LHCN-M2 (cell line): ENCODE measurements around the gene RIPK4. TPM values are rescaled to one million over a fixed set of nuclear protein-coding genes. Genes with fewer than 3 reads are reported as not detected.
"Not testable (repeated sequence)": the region's sequence is repeated elsewhere in the genome, so short reads cannot be mapped to it uniquely, and the experiment has no call there.

Experiments
- DNase-seq: peaks from one replicate; pipeline ENCODE4 v3.0.0-alpha.2; 2012; ENCODE audit warnings: low read depth
- total RNA-seq: library from RNA; depleted of rRNA; stranded (reverse); fragments of >200 nt; gene quantifications from 2 replicates; pipeline ENCODE4 v1.2.3, GENCODE V29; 2014

RIPK4 gene
- total RNA-seq, 1 experiment from 2014 or later, result not detected

DNA sequence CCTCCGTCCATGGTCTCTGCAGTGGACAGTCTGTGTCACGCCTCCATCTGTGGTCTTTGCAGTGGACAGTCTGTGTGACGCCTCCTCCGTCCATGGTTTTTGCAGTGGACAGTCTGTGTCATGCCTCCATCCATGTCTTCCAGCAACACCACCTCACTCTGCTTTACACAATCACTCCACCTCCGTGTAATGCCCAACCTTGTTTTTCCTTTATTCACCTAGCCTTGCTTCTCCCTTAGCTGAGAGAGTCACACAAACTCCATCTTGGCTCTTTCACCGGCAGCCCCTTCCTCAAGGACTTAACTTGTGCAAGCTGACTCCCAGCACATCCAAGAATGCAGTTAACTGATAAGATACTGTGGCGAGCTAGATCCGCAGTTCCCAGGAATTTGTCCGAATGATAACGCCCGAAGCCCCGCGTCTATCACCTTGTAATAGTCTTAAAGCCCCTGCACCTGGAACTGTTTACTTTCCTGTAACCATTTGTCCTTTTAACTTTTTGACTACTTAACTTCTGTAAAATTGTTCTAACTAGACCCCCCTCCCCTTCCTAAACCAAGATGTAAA lies 52.5 kb downstream of the RIPK4 start:
- not testable (repeated sequence) for DNase-seq

GRCh38 chr21:41713495-41714281 lies 53.2 kb downstream of the RIPK4 start:
- DNase-seq, result no peak

GRCh38 chr21:41712730-41713129 lies 54.1 kb downstream of the RIPK4 start:
- no peak for DNase-seq

GRCh38 chr21:41712201-41712600 lies 54.7 kb downstream of the RIPK4 start:
- no peak for DNase-seq

DNA sequence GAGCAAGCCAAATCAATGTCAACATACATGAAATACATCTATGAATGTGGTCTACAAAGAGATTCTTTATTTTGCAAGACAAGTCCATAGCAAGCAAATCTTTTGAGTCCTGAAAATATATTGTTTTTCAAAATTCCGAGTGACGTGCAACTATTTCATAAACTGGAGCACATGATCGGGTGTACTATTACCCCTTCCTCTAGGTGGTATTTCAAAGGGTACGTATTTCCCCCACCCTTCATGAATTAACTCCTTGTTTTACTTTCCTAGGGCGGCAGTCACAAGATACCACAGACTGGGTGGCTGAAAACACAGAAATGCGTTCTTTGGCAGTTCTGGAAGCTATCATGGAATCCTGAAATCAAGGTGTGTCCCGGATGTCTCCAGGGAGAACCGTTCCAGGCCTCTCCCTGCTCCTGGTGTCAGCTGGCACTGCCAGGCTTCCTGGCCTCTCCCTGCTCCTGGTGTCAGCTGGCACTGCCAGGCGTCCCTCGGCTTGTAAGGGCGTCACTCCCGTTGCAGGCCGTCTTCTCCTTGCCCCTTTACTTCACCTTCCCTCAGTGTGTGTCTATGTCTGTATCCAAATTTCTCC lies 55.3 kb downstream of the RIPK4 start:
- no peak for DNase-seq

DNA sequence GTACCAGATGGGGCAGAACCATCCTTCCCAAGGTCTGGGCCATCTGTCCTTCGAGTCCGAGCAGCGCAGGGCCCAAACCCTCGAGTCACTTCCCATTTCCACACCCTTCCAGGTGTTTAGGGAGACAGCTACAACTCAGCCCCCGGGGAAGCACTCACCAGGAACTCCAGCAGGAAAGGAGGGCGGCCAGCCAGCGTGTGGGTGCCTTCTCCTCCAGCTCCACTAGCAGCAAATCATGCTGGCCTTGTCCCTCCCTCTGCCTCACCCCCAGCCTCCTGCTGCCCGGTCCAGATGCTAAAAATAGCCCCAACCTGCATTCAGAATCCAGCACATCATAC lies 56.1 kb downstream of the RIPK4 start:
- no peak for DNase-seq

GRCh38 chr21:41709965-41710822 lies 56.7 kb downstream of the RIPK4 start:
- DNase-seq, result no peak

- no peak for DNase-seq
Measured at GRCh38 chr21:41709166-41709565, 57.7 kb downstream of the RIPK4 start.

DNA sequence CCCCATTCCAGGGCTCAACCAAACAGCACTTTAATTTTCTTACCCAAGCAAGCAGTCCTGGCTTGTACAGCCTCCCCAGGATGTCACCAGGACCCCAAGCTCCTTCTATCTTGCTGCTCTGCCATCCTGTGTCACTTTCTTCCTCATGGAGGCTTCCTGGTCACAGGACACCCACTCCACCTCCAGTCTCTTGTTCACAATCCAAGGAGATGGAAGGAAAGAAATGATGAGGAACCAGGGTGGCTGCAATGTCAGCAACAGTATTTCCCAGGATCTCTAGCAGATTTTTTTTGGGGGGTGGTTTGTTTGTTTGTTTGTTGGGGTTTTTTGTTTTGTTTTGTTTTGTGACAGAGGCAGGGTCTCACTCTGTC lies 58.9 kb downstream of the RIPK4 start:
- DNase-seq, result no peak

DNA sequence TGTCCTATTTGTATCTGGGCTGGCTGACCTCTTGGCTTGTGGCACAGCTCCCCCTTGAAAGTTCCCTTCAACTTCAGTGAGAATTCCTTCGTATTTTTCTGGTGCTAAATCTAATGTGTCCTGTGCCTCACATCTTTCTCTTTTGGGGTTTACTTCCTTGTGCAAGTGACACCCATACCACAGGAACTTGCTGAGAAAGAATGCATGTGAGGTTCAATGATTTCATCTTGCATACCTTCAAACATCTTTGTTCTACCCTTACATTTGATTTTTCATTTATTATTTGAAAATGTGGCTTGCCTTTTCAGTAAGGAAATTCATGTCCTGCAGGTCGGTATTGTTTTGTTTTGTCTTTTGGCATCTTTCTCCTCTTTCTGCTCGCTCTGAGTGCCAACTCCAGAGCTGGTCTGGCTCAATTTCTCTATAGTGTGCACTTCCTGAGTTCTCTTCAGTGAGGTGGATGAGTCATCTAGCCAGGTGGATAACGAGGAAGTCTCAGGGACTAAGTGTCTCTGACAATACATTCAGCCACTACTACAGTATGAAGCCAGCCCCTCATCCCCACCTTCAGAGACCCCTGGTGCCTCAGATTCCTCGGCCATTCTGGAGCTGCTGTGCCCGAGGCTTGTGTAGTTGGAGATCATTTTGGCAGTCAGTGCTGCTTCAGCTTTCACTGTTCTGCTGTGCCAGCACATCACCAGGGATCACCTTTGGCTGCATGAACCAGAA lies 59.5 kb downstream of the RIPK4 start:
- no peak for DNase-seq

- peak; percentile 63 for DNase-seq
Measured at GRCh38 chr21:41706678-41707077, 60.2 kb downstream of the RIPK4 start.

DNA sequence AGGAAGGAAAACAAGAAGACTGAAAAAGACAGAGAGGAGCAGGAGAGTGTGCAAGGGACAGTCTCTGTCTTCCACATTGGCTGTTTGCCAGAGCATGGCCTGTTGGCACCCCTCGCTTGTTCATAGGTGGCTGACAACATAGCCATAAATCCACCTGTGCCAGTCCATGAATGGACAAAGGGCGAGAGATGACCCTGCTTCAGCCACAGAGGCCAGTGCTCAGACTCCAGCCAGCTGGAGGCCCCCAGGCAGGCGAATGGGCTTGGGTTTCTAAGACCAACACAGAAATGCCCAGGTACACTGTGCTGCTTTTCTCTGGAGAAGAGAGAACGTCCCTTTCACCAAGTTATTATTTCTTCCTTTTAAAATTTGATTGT lies 60.6 kb downstream of the RIPK4 start:
- DNase-seq, result no peak

DNA sequence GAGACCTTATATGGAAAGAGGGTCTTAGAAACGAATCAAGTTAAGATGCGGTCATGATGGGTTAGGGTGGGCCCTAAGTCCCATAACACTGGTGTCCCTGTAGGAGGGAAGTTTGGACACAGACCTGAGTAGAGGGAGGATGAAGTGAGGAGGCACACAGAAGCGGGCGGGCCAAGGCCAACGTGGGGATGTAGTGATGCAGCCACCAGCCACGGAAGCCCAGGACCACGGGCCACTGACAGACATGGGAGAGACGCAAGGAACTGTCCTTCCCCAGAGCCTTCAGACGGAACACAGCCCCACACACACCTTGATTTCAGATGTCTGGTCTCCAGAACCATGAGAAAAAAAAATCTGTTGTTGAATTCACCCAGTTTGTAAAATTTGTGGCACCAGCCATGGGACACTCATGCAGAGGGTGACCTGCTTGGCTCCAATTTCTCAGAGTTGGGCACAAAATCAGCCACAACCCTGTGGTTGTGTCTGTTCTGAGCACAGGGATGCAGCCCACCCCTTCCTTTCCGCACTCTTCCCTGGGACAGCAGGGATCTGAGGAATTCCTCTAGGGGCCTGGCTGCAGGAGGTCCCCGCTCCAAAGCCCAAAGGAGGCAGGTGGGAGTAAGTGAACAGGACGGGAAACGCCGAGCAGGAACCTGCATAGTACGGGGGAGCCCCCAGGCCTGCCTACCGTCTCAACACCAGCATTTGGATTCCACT lies 61.1 kb downstream of the RIPK4 start:
- DNase-seq, result no peak

GRCh38 chr21:41703857-41704501 lies 62.9 kb downstream of the RIPK4 start:
- DNase-seq, result no peak

- DNase-seq, result no peak
Measured at GRCh38 chr21:41701749-41702148, 65.1 kb downstream of the RIPK4 start.

GRCh38 chr21:41699311-41699710 lies 67.5 kb downstream of the RIPK4 start:
- no peak for DNase-seq

DNA sequence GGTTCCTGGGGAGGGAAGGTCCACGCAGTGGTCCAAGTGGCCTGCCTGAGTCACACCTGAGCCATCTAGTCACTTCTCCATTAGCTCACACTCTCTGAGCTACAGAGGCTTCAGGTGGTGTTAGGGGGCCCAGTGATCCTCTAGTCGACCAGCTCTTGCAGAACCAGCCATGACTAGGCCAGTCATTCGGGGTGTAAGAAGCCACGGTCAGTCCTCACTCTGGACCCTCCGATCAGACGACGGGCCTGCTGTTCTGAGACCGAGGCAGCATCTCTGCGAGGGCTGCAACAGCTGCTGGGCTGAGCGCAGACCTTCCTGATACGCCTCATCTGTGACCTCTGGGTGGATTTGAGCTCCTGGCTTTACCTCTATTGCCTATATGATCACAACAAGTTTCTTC lies 68.8 kb downstream of the RIPK4 start:
- DNase-seq, result no peak

DNA sequence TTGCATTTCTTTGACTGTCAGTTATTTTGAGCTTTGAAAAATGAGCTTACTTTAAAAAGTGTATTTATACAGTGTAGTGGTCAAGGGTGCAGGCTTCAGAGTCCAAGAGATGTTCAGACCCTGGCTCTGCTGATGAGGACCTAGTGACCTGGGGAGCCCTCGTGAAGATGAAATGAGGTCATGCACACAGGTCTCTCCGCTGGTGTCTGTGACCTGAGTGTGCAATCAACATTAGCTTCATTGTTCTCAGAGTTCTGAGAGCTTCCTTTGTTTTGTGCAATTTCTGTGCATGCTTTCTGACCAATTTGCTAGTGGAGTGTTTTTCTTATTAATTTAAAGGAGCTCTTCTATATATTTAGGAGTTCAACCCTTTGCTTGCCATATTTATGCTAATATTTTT lies 71.3 kb downstream of the RIPK4 start:
- DNase-seq, result no peak

GRCh38 chr21:41694042-41694441 lies 72.8 kb downstream of the RIPK4 start:
- not testable (repeated sequence) for DNase-seq

DNA sequence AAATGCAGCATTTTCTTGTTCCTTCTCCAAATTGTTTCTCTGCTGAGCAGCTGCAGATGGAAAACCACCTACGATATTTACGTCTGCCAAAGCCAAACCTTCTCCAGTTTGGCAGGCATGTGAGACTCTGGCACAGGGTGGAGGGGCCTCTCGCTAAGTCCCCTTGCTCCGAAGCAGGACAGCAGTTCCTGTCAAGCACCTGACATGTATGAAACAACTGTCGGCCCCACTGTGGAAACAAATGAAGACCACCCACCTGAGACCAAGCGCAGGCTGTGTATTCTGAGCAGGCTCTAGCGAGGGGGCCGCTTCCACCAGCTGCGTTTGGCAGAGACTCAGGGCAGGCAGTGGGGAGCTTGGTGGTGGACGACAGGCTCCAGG lies 74.7 kb downstream of the RIPK4 start:
- no peak for DNase-seq
